ENCODE results near the gene ORC5. TPM values are rescaled to one million over a fixed set of nuclear protein-coding genes. Genes with fewer than 3 reads are reported as not detected.

Gene ORC5
- total RNA-seq, 1 experiment from 2014 or later = 79.2 TPM

Other genes starting within 250 kb of the ORC5 start
- gene RELN, start 218.4 kb downstream of the ORC5 start, total RNA-seq (2014; rRNA removed; shearing (Covaris generic)) = 0.03 TPM in 1 of 2 replicates, not detected in the other
- gene LHFPL3, start 120.6 kb upstream of the ORC5 start, total RNA-seq (2014; rRNA removed; shearing (Covaris generic)) = not detected in 2 replicates

Data from G401 (cell line).